Testis (tissue), 3 donors: ENCODE results near the gene INA. TPM values are rescaled to one million over a fixed set of nuclear protein-coding genes. Genes with fewer than 3 reads are reported as not detected.
"Not testable (repeated sequence)": the region's sequence is repeated elsewhere in the genome, so short reads cannot be mapped to it uniquely, and the experiment has no call there.

Experiments used
- DNase-seq: peaks from one replicate; pipeline ENCODE4 v3.0.0-alpha.2; 2019
- H3K27ac ChIP-seq, 2 donors: fragments of 200-600 bp; sonication (generic); one replicate each; pipeline ENCODE4 v1.5.1; 2019
- H3K27me3 ChIP-seq: fragments of 200-600 bp; sonication (generic); one replicate; pipeline ENCODE4 v1.5.1; 2019
- H3K36me3 ChIP-seq: fragments of 200-600 bp; sonication (generic); one replicate; pipeline ENCODE4 v1.5.1; 2017; ENCODE audit warnings: low read depth; ENCODE audit errors: missing control alignments
- H3K4me1 ChIP-seq: fragments of 200-600 bp; sonication (generic); one replicate; pipeline ENCODE4 v1.5.1; 2019
- H3K4me3 ChIP-seq, 2 donors: fragments of 200-600 bp; sonication (generic); one replicate each; pipeline ENCODE4 v1.5.1; 2017 to 2019
- H3K9me3 ChIP-seq: fragments of 200-600 bp; sonication (generic); one replicate; pipeline ENCODE4 v1.5.1; 2017
- CTCF ChIP-seq, 3 experiments: fragments of 450-650 bp in 2 of 3; fragments of 200-600 bp in 1 of 3; sonication (generic) in 1 of 3; IDR thresholded peaks; one replicate each; pipeline ENCODE4 v1.5.1; 2016 to 2019; ENCODE audit warnings: antibody characterized with exemption in 3 of 3, mild to moderate bottlenecking in 2 of 3, moderate library complexity in 1 of 3
- POLR2A ChIP-seq: fragments of 450-650 bp; IDR thresholded peaks from one replicate; pipeline ENCODE4 v1.6.1; 2017; ENCODE audit warnings: antibody characterized with exemption, mild to moderate bottlenecking, moderate library complexity
- WGBS, 2 donors: methylation state at CpG; one replicate each; pipeline ENCODE4 v1.1.5; 2018; 5-methylcytosine and 5-hydroxymethylcytosine counted together
- intact Hi-C: fragments of 100-400 bp; cut with DNase I; formaldehyde crosslinking; loops from one replicate; pipeline ENCODE4 v1.15.1; 2023; ENCODE audit warnings: low total_unique reads
- polyA plus RNA-seq: library from polyadenylated mRNA; stranded (reverse); fragments of 350-450 nt; fragmentation: Illumina TruSeq; extraction: RNeasy Lipid Tissue Mini Kit (QIAGEN cat#74804); gene quantifications from one replicate; pipeline ENCODE4 v1.2.3, GENCODE V29; 2014; ENCODE audit warnings: low read depth, low replicate concordance; ENCODE audit not compliant: insufficient read depth
- total RNA-seq, 2 donors: library from RNA; depleted of rRNA; stranded (reverse); fragments of >200 nt; gene quantifications; one replicate each; pipeline ENCODE4 v1.2.3, GENCODE V29; 2016

INA gene
- total and polyA plus RNA-seq, 3 donors from 2014 or later = 4.3 to 7.7 (median 5.2) TPM

DNA sequence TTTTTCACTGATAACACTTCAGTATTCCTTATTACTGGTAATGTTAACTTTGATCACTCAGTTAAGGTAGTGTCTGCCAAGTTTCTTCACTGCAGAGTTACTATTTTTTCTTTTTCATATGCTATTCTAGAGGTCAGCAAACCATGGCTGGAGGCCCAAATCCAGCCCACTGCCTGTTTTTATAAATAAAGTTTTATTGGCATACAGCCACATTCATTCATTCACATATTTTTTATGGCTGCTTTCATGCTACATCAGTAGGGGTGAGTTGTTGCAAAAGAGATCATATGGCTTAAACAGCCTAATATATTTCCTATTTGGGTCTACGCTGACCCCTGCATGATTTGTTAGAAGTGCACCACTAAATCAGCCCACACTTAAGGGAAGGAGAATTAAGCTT is 20.3 kb upstream of the INA start:
- Histone ChIP-seq H3K4me1 (no peaks in the 10 kb centered on the region), H3K27ac (no peak overlapping the region), H3K4me3 (no peak overlapping the region), H3K27me3 (no peaks in the 10 kb centered on the region), H3K36me3 (no peaks in the 10 kb centered on the region), H3K9me3 (no peaks in the 10 kb centered on the region)
- DNase-seq = no peak
- intact Hi-C loops = no loop called here
- 86 to 95% methylated on average over 1 of the region's 1 CpG for WGBS, 2 donors
- TF ChIP-seq CTCF (IDR thresholded peaks at IDR 0.05) = no peak
- TF ChIP-seq POLR2A = no peak

GRCh38 chr10:103257812-103258211 is 19.1 kb upstream of the INA start:
- Histone ChIP-seq H3K9me3 (no peaks in the 10 kb centered on the region), H3K27me3 (no peaks in the 10 kb centered on the region), H3K27ac (no peak overlapping the region), H3K4me1 (no peaks in the 10 kb centered on the region), H3K4me3 (no peak overlapping the region), H3K36me3 (no peaks in the 10 kb centered on the region)
- DNase-seq = no peak
- intact Hi-C loops = no loop called here
- no peak for TF ChIP-seq CTCF (IDR thresholded peaks at IDR 0.05)
- TF ChIP-seq POLR2A = no peak

DNA sequence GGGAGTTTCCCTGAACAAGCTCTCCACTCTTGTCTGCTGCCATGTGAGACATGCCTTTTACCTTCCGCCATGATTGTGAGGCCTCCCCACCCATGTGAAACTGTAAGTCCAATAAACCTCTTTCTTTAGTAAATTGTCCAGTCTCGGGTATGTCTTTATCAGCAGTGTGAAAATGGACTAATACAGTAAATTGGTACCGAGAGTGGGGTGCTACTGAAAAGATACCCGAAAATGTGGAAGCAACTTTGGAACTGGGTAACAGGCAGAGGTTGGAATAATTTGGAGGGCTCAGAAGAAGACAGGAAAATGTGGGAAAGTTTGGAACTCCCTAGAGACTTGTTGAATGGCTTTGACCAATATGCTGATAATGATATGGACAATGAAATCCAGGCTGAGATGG is 18.0 kb upstream of the INA start:
- H3K9me3 ChIP-seq, H3K4me3 ChIP-seq, intact Hi-C loops, H3K27ac ChIP-seq, DNase-seq, H3K36me3 ChIP-seq, H3K4me1 ChIP-seq, H3K27me3 ChIP-seq: not testable (repeated sequence)
- WGBS, 2 donors = 92 to 97% methylated on average over 4 of the region's 4 CpGs

DNA sequence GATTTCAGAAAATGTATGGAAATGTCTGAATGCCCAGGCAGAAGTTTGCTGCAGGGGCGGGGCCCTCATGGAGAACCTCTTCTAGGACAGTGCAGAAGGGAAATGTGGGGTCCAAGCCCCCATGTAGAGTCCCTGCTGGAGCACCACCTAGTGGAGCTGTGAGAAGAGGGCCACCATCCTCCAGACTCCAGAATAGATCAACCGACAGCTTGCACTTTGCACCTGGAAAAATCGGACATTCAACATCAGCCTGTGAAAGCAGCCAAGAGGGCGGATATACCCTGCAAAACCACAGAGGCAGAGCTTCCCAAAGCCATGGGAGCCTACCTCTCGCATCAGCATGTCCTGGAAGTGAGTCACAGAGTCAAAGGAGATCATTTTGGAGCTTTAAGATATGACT is 16.9 kb upstream of the INA start:
- no peaks in the 10 kb centered on the region for H3K4me1 ChIP-seq
- intact Hi-C loops = no loop called here
- no peaks in the 10 kb centered on the region for H3K27me3 ChIP-seq
- 88 to 92% methylated on average over 5 of the region's 5 CpGs for WGBS, 2 donors
- no peaks in the 10 kb centered on the region for H3K9me3 ChIP-seq
- H3K27ac ChIP-seq = no peak overlapping the region
- no peak overlapping the region for H3K4me3 ChIP-seq
- H3K36me3 ChIP-seq = no peaks in the 10 kb centered on the region
- TF ChIP-seq CTCF (IDR thresholded peaks at IDR 0.05) (no peak), POLR2A (no peak)
- no peak for DNase-seq

DNA sequence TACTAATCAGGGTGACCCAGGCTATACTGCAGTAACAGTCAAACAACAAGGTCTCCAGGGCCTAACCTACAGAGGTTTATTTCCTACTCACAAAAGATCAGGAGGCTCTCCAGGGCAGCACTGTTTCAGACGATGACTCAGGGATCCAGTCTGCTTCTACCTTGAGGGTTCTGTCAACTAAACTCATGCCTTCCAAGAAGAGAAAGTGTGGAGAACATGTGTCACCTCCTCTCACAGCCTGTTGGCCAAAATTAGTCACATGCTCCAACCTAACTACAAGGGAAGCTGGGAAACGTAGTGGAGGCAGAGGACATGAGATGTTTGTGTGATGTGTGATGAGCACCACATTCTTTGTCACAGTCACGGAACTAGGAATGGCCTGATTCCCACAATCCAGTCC is 14.7 kb upstream of the INA start:
- 76 to 82% methylated on average over 3 of the region's 3 CpGs for WGBS, 2 donors
- TF ChIP-seq POLR2A (no peak), CTCF (IDR thresholded peaks at IDR 0.05) (no peak)
- Histone ChIP-seq H3K27ac (no peak overlapping the region), H3K27me3 (no peaks in the 10 kb centered on the region), H3K4me1 (no peaks in the 10 kb centered on the region), H3K36me3 (no peaks in the 10 kb centered on the region), H3K4me3 (no peak overlapping the region), H3K9me3 (no peaks in the 10 kb centered on the region)
- DNase-seq = no peak
- intact Hi-C loops = no loop called here
